ACHN (cell line): ENCODE data around the gene PAX6.
"Not testable (repeated sequence)": the region's sequence is repeated elsewhere in the genome, so short reads cannot be mapped to it uniquely, and the experiment has no call there.

Source experiments
- DNase-seq: peaks from one replicate; pipeline ENCODE4 v3.0.0-alpha.2; 2015
- in situ Hi-C: cut with HindIII; loops from 2 replicates; pipeline ENCODE4 v1.10.0; 2017; ENCODE audit warnings: low sequenced_read_pairs, low pct_ligation_motif_present, low pct_unique_long_range_greater_than_20kb

PAX6 gene

GRCh38 chr11:31783252-31783651, 27.9 kb downstream of the PAX6 start:
- DNase-seq: no peak

GRCh38 chr11:31782257-31782656, 28.9 kb downstream of the PAX6 start:
- in situ Hi-C loops: no loop called here
- DNase-seq: no peak

More at GRCh38 chr11:31783252-31783651, 27.9 kb downstream of the PAX6 start:
- in situ Hi-C loops: no loop called here

- in situ Hi-C loops: no loop called here
- DNase-seq: no peak
Measured at GRCh38 chr11:31780480-31780971, 30.6 kb downstream of the PAX6 start.

GRCh38 chr11:31780078-31780477, 31.0 kb downstream of the PAX6 start:
- no peak for DNase-seq
- in situ Hi-C loops: no loop called here

GRCh38 chr11:31779374-31779791, 31.7 kb downstream of the PAX6 start:
- in situ Hi-C loops: no loop called here
- no peak for DNase-seq

GRCh38 chr11:31772412-31772811, 38.7 kb downstream of the PAX6 start:
- DNase-seq: no peak
- in situ Hi-C loops: no loop called here

- no peak for DNase-seq
- in situ Hi-C loops: no loop called here
Measured at GRCh38 chr11:31770011-31770700, 41.0 kb downstream of the PAX6 start.

- no peak for DNase-seq
- in situ Hi-C loops: no loop called here
Measured at GRCh38 chr11:31768749-31769640, 42.1 kb downstream of the PAX6 start.

GRCh38 chr11:31767685-31768084, 43.4 kb downstream of the PAX6 start:
- in situ Hi-C loops: no loop called here
- DNase-seq: no peak

GRCh38 chr11:31767066-31767465, 44.1 kb downstream of the PAX6 start:
- no peak for DNase-seq
- in situ Hi-C loops: no loop called here

GRCh38 chr11:31764766-31765165, 46.4 kb downstream of the PAX6 start:
- DNase-seq: no peak
- in situ Hi-C loops: no loop called here

- DNase-seq: no peak
- in situ Hi-C loops: no loop called here
Measured at GRCh38 chr11:31764261-31764660, 46.9 kb downstream of the PAX6 start.

- DNase-seq: no peak
- in situ Hi-C loops: no loop called here
Measured at GRCh38 chr11:31763296-31763695, 47.8 kb downstream of the PAX6 start.

- no peak for DNase-seq
- in situ Hi-C loops: no loop called here
Measured at GRCh38 chr11:31761636-31762035, 49.5 kb downstream of the PAX6 start.

- DNase-seq: no peak
- in situ Hi-C loops: no loop called here
Measured at GRCh38 chr11:31757260-31757835, 53.8 kb downstream of the PAX6 start.

GRCh38 chr11:31747581-31747980, 63.5 kb downstream of the PAX6 start:
- in situ Hi-C loops: no loop called here
- no peak for DNase-seq

GRCh38 chr11:31740731-31741368, 70.3 kb downstream of the PAX6 start:
- DNase-seq, in situ Hi-C loops: not testable (repeated sequence)

- in situ Hi-C loops: no loop called here
- no peak for DNase-seq
Measured at GRCh38 chr11:31740131-31740530, 71.0 kb downstream of the PAX6 start.
